ENCODE results near the gene XRCC4.

DNA sequence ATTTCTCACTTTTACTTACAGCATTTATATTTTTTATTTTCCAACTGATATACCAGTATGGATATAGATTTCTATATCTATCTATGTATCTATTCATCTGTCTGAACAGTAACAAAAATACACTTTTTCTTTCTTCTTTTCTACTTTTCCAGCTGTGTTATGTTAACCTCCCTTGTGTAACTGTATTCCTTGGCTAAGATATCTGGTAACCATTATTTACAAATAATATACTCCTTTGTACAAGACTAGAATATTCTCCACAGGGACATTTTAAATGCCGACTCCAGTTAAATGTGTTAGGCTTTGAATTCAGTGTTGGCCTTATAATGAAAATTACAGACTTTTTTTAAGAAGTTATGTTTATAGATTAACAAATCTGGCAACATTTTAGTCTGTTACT lies 168.7 kb downstream of the XRCC4 start:
- TF ChIP-seq, protein P1, sequence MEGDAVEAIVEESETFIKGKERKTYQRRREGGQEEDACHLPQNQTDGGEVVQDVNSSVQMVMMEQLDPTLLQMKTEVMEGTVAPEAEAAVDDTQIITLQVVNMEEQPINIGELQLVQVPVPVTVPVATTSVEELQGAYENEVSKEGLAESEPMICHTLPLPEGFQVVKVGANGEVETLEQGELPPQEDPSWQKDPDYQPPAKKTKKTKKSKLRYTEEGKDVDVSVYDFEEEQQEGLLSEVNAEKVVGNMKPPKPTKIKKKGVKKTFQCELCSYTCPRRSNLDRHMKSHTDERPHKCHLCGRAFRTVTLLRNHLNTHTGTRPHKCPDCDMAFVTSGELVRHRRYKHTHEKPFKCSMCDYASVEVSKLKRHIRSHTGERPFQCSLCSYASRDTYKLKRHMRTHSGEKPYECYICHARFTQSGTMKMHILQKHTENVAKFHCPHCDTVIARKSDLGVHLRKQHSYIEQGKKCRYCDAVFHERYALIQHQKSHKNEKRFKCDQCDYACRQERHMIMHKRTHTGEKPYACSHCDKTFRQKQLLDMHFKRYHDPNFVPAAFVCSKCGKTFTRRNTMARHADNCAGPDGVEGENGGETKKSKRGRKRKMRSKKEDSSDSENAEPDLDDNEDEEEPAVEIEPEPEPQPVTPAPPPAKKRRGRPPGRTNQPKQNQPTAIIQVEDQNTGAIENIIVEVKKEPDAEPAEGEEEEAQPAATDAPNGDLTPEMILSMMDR (optimal IDR thresholded peaks at IDR 0.05 in 1 of 3, IDR thresholded peaks at IDR 0.05 in 1 of 3, conservative IDR thresholded peaks at IDR 0.05 in 1 of 3; ENCODE audit: extremely low read depth in 1 of 3, insufficient read depth in 2 of 3, low read length in 3 of 3), result no peak
- no peak for TF ChIP-seq EZH2 (IDR thresholded peaks at IDR 0.05; ENCODE audit: low read length)

Measured in keratinocyte (primary cell).